ENCODE measurements around the gene LMO1. TPM values are rescaled to one million over a fixed set of nuclear protein-coding genes. Genes with fewer than 3 reads are reported as not detected.

LMO1 gene
- total and polyA plus RNA-seq, 9 of the 15 experiments (the other 6 are each of a cell fraction or from before 2014, with no cell fraction given), result not detected

DNA sequence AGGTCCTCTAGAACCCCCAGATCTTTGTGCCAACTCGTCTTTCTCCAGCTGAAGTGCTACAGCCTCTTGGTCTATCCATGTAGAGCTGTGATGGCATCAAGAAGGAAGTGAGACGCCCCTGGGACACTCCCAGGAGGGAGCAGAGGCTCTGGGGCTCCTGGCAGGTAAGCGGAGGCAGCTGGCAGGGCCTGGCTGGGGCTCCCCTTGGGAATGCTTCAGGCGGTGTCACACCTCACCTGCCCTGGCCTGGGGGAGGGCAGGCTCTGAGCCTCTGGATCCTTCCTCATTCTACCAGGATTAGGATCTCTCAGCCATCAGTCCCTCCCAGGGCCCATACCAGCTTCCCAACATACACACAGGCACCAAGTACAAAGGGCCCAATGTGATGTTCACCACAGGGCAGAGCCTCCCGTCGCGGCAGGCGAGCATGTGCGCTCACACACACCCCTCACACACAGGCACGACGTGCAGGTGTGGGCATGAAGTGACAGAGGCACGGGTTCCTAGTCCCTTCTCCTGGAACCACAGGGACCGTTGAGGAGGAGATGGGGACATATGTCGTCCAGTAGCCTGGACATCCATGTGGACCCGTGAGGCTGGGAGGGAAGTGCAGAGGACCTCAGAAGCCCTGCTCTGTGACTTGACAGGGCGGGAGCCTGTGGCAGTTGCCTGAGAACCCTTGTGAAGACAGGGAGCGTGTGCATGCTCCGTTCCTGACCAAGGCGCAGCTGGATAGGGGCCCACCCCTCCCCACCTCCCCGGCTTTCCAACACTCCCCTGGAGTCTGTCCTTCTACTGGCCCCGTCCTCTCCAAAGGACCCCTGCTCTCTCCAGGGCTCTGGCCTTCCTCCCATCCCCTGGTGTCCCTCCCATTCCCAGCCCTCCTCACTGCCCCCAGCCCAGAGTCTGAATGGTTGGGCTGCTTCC lies 32.5 kb downstream of the LMO1 start (continued):
- TF ChIP-seq, protein P1, sequence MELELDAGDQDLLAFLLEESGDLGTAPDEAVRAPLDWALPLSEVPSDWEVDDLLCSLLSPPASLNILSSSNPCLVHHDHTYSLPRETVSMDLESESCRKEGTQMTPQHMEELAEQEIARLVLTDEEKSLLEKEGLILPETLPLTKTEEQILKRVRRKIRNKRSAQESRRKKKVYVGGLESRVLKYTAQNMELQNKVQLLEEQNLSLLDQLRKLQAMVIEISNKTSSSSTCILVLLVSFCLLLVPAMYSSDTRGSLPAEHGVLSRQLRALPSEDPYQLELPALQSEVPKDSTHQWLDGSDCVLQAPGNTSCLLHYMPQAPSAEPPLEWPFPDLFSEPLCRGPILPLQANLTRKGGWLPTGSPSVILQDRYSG (tag; conservative IDR thresholded peaks at IDR 0.05; ENCODE audit: low read depth), result no peak
- TF ChIP-seq SP1 (CRISPR knock-in tag; IDR thresholded peaks at IDR 0.05), result no peak
- TF ChIP-seq HIVEP1 (CRISPR knock-in tag; IDR thresholded peaks at IDR 0.05), result no peak
- no peak for TF ChIP-seq C11orf30 (IDR thresholded peaks at IDR 0.05; ENCODE audit: low read depth)
- TF ChIP-seq PURB (CRISPR knock-in tag; IDR thresholded peaks at IDR 0.05; ENCODE audit: low read depth), result no peak
- TF ChIP-seq, protein P2, sequence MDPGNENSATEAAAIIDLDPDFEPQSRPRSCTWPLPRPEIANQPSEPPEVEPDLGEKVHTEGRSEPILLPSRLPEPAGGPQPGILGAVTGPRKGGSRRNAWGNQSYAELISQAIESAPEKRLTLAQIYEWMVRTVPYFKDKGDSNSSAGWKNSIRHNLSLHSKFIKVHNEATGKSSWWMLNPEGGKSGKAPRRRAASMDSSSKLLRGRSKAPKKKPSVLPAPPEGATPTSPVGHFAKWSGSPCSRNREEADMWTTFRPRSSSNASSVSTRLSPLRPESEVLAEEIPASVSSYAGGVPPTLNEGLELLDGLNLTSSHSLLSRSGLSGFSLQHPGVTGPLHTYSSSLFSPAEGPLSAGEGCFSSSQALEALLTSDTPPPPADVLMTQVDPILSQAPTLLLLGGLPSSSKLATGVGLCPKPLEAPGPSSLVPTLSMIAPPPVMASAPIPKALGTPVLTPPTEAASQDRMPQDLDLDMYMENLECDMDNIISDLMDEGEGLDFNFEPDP (CRISPR knock-in tag; IDR thresholded peaks at IDR 0.05), result no peak
- no peak for TF ChIP-seq U2AF2 (optimal IDR thresholded peaks at IDR 0.05; ENCODE audit: low read depth, low read length)
